Measurements from ENCODE around the gene TACR2. TPM values are rescaled to one million over a fixed set of nuclear protein-coding genes. Genes with fewer than 3 reads are reported as not detected.
"Not testable (repeated sequence)": the region's sequence is repeated elsewhere in the genome, so short reads cannot be mapped to it uniquely, and the experiment has no call there.

Gene TACR2
- total RNA-seq, 1 donor from 2014 or later, result 1.2 TPM

DNA sequence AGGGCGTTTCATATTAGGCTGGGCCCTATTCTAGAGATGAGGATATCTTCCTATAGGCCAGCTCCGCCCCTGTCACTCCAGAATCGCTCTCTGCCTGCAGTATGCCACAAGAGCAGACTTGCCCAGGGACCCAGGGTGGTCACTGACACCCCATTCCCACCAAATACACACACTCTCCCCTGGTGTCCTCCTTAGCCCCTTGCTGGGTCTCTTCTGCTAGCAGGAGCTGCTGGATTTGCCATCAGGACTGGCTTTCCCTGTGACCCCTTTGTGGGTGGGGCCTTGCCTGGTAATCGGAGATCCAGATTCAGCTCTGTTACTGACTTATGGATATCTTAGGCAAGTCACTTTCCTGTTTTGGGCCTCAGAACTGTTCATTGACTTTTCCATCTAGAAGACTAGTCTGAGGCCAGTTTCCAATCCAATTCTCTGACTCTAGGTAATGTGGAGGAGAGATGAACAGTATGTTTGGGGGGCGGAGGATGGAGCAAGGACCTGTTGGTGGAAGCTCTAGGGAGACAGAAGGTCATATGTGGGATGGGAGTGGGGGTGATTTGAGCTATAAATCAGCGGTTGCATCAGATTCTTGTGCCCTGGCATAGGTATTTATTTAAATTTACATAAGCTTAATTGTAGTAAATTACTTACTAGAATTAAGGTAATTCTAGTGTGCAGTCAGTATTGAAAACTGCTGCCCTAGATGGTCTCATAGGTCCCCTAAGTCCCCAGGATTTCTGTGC is 36.1 kb upstream of the TACR2 start:
- TF ChIP-seq, protein P1, sequence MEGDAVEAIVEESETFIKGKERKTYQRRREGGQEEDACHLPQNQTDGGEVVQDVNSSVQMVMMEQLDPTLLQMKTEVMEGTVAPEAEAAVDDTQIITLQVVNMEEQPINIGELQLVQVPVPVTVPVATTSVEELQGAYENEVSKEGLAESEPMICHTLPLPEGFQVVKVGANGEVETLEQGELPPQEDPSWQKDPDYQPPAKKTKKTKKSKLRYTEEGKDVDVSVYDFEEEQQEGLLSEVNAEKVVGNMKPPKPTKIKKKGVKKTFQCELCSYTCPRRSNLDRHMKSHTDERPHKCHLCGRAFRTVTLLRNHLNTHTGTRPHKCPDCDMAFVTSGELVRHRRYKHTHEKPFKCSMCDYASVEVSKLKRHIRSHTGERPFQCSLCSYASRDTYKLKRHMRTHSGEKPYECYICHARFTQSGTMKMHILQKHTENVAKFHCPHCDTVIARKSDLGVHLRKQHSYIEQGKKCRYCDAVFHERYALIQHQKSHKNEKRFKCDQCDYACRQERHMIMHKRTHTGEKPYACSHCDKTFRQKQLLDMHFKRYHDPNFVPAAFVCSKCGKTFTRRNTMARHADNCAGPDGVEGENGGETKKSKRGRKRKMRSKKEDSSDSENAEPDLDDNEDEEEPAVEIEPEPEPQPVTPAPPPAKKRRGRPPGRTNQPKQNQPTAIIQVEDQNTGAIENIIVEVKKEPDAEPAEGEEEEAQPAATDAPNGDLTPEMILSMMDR (IDR thresholded peaks at IDR 0.05), result no peak
- peaks cover 60% of the 10 kb centered on the region for H3K4me1 ChIP-seq
- intact Hi-C loops (cut with DNase I), result no loop called here
- H3K36me3 ChIP-seq, result no peaks in the 10 kb centered on the region
- no peak for ATAC-seq
- no peak for DNase-seq
- peak overlapping the region; percentile 79 for H3K4me3 ChIP-seq
- H3K9me3 ChIP-seq, result no peaks in the 10 kb centered on the region
- no peaks in the 10 kb centered on the region for H3K27me3 ChIP-seq (ENCODE audit: low read depth)
- H3K27ac ChIP-seq, result no peak overlapping the region

DNA sequence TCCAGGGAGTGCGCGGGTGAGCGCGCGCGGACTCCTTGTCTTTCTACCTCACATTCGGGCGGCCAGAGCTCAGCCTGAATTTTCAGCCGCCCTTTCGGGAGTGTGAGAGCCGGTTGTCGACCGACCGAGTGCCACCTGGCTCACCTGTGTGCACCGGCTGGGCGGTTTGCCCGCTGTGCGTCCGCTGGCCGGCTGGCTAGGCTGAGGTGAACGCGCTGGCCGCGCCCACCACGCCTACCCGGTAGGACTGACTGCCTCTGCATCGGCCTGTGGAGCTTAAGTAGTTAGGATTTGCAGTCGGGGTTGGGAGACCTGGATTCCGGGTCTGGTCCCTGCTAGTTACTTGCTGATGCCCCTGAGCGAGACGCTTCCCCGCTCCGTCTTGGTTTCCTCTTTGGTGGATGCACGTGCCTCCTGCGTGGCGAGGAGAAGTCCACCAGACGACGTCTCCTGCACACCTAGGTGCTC is 35.1 kb upstream of the TACR2 start:
- Histone ChIP-seq H3K27ac (peak overlapping the region; percentile 75), H3K9me3 (no peaks in the 10 kb centered on the region), H3K4me3 (peak overlapping the region; percentile 79), H3K36me3 (no peaks in the 10 kb centered on the region), H3K27me3 (ENCODE audit: low read depth) (no peaks in the 10 kb centered on the region), H3K4me1 (peaks cover 62% of the 10 kb centered on the region)
- TF ChIP-seq, protein P1 (IDR thresholded peaks at IDR 0.05), result no peak
- intact Hi-C loops (cut with DNase I), result no loop called here
- ATAC-seq (peak; percentile 85 to 87), DNase-seq (peak; percentile 84)

DNA sequence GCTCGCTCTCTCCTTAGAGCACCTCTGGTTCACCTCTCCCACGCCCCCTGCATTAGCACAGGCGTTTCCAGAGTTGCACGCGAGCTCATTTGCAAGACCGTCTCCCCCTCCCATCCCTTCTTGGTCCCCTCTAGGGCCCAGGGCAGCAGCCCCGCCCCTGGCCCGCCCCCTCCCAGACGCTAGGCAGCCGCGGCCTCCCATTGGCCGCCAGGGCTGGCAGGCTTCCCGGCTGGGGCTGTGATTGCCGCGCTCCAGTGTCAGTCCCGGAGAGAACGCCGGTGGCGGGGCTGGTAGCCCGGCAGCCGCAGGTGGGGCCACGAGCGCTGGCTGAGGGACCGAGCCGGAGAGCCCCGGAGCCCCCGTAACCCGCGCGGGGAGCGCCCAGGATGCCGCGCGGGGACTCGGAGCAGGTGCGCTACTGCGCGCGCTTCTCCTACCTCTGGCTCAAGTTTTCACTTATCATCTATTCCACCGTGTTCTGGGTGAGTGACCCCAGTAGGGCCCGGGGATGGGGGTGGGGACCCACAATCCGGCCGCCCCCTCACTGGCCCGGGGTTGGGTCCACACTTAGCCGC is 34.6 kb upstream of the TACR2 start, which contains the start of gene TSPAN15:
TSS of gene TSPAN15 (plus strand) at position 257 of the 575 bp plus-strand sequence. CDS start at position 387, 130 bp downstream.
- intact Hi-C loops (cut with DNase I), result no loop called here
- Histone ChIP-seq H3K9me3 (no peaks in the 10 kb centered on the region), H3K27me3 (ENCODE audit: low read depth) (no peaks in the 10 kb centered on the region), H3K36me3 (no peaks in the 10 kb centered on the region), H3K27ac (peak within 1 kb of the TSS; percentile 75), H3K4me3 (peak within 1 kb of the TSS; percentile 79), H3K4me1 (peaks cover 62% of the 10 kb centered on the region)
- DNase-seq (peak; percentile 92), ATAC-seq (peak; percentile 96 to 97)
- TF ChIP-seq, protein P1 (IDR thresholded peaks at IDR 0.05), result no peak

DNA sequence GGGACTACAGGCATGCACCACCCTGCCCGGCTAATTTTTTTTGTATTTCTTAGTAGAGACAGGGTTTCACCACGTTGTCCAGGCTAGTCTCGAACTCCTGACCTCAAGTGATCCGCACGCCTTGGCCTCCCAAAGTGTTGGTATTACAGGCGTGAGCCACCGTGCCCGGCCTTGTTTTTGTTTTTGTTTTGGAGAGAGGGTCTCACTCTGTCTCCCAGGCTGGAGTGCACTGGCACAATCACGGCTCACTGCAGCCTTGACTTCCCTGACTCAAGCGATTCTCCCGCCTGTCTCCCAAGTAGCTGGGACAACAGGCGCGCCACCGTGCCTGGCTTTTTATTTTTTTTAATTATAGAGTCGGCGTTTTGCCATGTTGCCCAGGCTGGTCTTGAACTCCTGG is 33.7 kb upstream of the TACR2 start:
- H3K36me3 ChIP-seq; intact Hi-C loops (cut with DNase I); DNase-seq; H3K4me3 ChIP-seq; H3K27me3 ChIP-seq (ENCODE audit: low read depth); H3K9me3 ChIP-seq; ATAC-seq: not testable (repeated sequence)
- Histone ChIP-seq H3K27ac (peak overlapping the region; percentile 75), H3K4me1 (peaks cover 62% of the 10 kb centered on the region)

DNA sequence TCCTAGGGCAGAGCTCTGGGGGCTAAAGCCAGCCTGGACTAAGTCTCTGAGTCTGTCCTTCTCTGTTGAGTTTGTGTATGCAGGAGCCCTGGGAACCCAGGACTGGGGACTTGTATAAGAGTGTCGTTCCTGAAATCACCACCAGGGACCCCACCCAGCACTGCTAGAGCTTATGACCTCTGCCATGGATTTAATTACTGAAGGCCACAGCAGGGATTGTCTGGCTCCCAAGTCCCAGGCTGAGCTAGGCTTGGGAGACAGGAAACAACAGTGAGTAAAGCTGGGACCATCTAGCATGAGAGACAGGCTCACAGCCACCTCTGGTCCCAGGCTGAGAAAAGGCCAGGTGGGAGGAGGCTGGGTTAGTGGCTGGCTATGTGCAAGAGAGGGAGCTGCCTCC is 33.1 kb upstream of the TACR2 start:
- TF ChIP-seq, protein P1 (IDR thresholded peaks at IDR 0.05), result peak; percentile 65
- peak; percentile 61 for DNase-seq
- H3K4me1 ChIP-seq, result peaks cover 60% of the 10 kb centered on the region
- peak; percentile 50 to 60 for ATAC-seq
- H3K4me3 ChIP-seq, result no peak overlapping the region
- no peaks in the 10 kb centered on the region for H3K9me3 ChIP-seq
- peak overlapping the region; percentile 75 for H3K27ac ChIP-seq
- intact Hi-C loops (cut with DNase I), result no loop called here
- H3K36me3 ChIP-seq, result no peaks in the 10 kb centered on the region
- H3K27me3 ChIP-seq (ENCODE audit: low read depth), result no peaks in the 10 kb centered on the region

DNA sequence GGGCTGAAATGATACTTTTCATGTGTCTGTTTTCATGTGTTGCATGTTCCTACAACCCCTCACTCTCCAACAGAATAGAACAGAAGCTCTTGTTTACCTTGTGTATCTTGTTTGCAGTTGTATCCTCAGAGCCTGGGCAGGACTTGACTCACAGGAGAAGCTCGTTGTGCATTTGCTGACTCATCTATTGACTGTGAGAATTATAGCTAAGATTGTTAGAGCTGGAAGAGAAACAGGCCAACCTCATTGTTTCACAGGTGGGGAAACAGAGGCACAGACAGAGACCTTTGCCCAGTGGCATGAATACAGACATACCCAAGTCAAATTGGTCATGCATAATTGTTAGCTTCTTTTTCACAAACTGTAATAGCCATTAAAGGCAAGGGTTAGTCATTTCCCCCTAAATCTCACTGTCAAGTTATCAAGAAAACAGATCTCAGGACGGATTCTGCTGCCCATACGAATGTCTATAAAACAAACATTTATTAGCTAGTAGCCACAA is 30.0 kb upstream of the TACR2 start:
- Histone ChIP-seq H3K27me3 (ENCODE audit: low read depth) (no peaks in the 10 kb centered on the region), H3K36me3 (no peaks in the 10 kb centered on the region), H3K9me3 (no peaks in the 10 kb centered on the region), H3K4me1 (peaks cover 30% of the 10 kb centered on the region), H3K27ac (no peak overlapping the region), H3K4me3 (no peak overlapping the region)
- DNase-seq (no peak), ATAC-seq (no peak)
- intact Hi-C loops (cut with DNase I), result no loop called here
- TF ChIP-seq, protein P1 (IDR thresholded peaks at IDR 0.05), result no peak

Data from lower lobe of right lung (tissue), 2 donors.